NCI-H2171 (cell line): Measurements from ENCODE around the gene IL25.

Experiments
- DNase-seq: peaks from one replicate; lab custom pipeline; 2025; lab: John Stamatoyannopoulos, UW

The IL25 gene

GRCh38 chr14:23353433-23353780 is 19.2 kb upstream of the IL25 start:
- no peak for DNase-seq

DNA sequence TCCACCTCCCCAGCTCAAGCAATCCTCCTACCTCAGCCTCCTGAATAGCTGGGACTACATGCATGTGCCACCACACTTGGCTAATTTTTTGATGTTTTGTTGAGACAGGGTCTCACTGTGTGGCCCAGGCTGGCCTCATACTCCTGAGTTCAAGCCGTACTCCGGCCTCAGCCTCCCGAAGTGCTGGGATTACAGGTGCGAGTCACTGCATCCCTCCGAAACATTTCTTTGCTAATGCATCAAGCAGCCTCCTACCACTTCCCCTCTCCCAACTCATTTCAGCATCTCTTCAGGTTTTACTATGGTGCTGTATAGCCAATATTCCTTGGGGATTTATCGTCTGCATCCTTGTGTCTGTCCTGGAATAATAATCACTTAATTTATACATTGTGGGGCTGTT is 17.6 kb upstream of the IL25 start:
- no peak for DNase-seq

DNA sequence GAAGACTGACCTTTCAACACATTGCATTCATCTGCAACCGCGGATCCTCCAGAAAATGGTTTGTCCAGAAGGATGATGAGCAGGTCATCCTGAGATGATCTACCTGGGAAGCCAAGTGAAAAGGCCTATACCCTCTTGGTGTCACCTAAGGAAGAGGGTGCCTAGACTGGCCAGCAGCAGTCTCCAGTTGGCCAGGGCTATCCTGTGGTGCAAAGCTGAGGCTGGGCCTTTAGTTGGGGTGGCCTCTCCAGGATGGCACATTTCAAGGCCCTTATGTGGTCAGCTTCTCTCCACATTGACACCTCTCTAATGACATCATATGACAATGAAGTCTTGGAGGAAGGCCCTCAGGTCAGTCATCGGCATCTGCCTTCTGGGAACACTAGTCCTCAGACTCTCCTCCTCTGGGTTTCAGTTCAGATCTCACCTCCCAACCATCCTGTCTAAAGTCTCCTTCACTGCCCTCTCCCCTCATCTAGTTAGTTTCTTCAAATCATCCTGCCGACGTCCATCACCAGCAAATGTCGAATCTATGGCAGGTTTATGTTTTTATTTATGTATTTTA is 16.7 kb upstream of the IL25 start:
- no peak for DNase-seq

DNA sequence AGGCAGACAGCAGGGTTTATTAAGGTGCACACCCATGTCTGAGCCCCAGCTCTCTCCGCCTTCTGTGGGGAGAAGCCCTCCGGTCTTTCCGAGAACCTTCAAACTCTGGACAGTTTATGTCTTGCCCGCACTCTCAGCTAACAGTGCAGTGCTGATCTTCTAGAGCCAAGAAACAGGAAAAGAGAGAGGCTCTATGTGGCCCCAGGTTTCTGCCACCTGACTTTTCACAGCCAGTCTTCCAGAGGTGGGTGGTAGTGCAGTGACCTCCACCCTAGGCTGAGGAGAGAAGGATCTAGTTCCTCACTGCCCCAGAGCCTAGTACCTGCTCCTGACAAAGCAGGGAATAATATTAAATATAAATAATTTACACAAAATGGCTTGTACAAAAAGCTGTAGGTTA is 15.9 kb upstream of the IL25 start:
- no peak for DNase-seq

DNA sequence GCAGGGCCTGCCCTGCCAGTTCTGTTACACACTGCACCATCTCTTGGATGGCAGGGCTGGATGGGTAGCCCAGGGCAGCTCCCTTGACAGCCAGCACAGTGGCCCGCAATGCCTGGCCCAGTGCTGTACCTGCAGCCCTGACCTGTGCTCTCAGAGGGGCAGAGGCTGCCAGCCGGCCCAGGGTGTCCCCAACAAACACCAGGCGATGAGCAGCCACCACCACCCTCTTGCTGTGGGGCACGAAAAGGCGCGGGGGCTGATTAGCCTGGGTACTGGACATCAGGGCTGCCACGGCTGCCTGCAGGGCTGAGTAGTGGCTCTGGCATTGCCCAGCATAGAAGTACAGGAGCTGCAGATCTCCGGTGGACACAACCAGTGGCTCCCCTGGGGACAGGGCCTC is 15.3 kb upstream of the IL25 start:
- no peak for DNase-seq

DNA sequence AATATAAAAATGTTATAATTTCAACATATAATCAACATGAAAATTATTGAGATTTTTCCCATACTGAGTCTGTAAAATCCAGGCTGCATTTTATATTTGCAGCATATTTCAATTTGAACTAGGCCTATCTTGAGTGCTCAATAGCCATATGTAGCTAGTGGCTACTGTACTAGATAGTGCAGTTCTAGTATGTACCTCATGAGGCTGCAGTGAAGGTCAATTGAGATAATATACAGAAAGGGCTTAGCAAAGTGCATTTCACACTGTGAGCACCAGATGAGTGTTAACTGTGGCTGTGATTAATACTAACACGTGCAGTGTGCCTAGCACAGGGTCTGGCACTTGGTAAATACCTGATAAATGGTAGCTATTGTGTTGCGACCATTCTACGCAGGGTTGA is 14.6 kb upstream of the IL25 start:
- no peak for DNase-seq

DNA sequence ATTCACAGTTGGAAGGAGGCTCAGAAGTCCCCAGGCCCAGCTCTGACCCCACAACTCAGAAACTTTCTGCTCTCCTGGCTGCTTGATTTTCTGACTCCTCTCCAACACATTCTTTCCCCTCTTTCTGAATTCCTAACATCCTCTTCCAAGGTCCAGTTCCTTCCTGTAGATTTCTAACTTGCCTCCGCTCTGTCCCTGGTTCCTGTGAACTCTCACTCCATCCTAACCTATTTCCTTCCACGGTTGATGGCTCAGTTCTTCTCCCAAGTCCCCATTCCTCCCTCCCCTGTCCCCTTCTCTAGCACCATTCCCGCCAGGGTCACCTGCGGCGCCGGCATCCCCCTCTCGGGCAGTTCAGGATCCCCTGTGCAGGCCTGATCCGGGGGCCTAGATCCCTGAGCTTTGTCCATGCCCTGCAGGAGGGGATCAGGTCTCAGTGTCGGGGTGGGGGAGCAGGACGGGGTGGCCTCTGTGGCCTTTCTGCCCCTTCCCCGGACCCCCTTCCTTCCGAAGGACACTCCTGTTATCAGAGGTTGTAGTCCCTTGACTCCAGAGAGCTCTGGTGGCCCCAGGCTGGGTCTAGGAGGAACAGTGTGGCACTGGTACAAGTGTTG is 13.9 kb upstream of the IL25 start:
- no peak for DNase-seq

DNA sequence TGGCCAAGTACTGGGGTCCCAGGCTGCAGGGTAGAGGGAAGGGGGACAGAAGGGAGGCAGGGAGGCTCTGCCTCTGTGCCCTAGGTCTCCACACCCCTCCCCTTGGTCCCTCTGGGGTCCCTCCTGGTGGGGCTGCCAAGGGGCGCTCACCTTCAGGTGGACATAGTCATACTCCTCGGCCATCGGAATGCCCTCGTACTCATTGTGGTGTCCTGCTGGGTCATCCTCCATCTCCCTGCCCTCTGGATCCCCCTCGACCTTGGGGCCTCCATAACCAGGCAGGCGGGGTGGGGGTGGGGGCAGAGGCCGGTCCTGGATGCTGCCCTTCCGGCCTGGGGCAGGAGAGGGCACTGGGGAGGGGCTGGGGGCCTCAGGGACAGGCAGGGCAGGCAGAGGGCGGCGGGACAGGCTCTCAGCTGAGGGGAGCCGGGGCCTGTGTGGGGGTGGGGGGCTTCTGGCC is 13.4 kb upstream of the IL25 start:
- DNase-seq = no peak

DNA sequence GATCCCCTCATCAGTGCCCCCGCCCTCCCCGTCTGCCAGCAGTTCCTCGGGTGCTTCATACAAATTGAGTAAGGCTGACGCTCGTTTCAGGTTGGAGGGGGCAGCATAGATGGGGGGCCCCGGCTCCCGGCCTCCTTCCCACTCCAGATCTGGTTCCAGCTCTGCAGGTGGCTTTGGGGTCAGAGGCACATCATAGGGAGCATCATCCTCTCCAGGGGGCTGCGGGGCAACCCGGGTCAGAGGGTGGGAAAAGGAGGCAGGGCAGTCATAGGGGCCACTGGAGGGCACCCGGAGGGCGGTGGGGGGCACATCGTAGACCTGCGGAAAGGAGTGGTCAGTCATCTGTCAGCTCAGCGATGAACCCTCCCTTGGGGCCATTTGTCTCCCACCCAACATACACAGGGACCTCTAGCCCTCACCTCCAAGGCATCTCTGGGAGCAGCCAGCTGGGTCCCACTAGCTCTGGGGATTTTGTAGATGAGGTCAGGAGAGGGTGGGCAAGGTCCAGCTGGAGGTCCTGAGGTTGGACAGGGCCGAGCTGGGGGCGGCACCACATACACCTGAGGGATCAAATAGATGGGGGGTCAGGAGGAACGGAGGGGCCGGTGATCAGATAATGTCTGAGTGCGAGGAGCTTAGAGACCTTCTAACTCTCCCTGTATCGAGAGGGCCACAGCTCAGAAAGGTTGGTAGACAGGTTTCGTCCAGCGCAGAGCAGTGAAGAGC is 12.7 kb upstream of the IL25 start:
- no peak for DNase-seq

GRCh38 chr14:23360496-23360895 is 12.1 kb upstream of the IL25 start:
- no peak for DNase-seq

- DNase-seq = no peak
These were observed 11.3 kb upstream of the IL25 start for GRCh38 chr14:23361320-23361719.

DNA sequence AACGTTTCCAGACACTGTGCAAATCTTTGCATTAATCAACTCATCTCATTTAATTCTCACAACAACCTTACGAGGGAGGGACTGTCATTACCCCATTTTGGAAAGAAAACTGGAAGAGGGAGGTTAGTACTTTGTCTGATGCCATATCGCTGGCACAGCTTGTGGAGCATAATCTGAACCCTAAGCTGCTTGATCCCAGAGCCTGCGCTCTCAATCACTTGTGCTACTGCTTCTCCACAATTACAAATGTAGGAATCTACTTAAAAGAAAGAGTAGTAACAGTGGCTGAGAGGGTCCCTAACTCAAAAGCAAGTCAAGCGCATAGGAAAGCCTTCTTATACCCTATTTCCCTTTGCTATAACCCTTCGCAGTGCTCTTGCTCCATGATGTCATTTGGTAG is 10.8 kb upstream of the IL25 start:
- no peak for DNase-seq

DNA sequence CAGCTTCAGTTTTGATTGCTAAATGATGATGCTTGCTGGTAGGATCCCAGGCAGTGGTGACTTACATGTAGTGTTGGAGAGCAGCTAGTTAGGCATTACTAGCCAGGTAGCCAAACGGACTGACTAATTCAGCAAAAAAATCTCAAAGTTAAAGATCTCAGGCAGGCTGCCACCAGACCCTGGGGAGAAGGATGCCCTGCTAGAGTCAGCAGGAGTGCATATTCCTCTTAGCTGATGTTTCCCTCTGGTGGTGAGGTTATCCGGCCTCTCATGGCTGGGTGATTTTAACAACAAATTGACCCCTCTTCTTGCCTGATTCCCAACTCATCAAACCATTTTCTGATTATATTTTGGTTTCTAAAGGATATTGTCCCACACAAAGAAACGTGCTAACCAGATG is 10.4 kb upstream of the IL25 start:
- DNase-seq = no peak

DNA sequence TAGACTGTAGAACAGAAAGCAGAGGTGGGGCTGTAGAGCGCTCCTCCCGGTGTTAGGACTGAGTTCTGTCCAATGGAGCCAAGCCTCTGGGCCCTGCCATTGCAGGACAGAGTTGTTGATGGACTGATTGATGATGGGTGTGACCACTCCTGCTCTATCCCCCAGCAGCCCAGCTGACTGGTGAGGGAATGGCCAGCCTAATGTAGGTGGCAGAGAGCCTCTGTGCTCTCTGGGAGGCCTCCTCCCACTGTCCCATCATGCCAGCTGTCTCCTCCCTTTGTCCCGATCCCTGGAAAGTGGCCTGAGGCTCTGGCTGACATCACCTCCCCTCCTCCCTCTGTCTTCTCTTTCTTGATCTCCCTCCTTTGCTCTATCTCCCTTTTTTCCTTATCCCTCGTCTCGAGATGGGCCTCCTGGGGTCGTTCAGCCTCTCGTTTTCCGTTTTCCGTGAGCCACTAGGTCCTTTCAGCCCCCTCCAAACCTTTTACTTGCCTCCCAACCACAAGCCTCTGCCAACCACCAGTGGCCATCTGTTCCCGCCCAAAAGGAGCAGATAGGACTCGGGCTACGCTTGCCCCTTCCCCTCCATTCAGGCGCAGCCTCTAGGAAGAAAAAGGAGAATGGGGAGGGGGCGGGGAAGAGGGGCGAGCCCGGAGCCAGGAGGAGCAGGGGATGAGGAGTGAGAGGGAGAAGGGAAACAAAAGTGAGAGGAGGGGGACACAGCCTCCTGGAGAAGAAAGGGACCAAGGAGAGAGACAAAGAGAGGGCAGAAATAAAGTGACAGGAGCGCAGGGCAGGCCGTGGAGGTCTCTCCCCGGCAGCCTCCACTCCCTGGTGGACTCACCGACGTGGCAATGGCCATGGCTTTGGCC is 8.2 kb upstream of the IL25 start:
- DNase-seq = no peak

GRCh38 chr14:23365036-23365731 is 7.4 kb upstream of the IL25 start, which contains the start of gene EFS:
Gene EFS, minus strand, starts transcription at chr14:23365172. Its CDS starts 147 bp downstream, at chr14:23365025.
- DNase-seq = no peak

DNA sequence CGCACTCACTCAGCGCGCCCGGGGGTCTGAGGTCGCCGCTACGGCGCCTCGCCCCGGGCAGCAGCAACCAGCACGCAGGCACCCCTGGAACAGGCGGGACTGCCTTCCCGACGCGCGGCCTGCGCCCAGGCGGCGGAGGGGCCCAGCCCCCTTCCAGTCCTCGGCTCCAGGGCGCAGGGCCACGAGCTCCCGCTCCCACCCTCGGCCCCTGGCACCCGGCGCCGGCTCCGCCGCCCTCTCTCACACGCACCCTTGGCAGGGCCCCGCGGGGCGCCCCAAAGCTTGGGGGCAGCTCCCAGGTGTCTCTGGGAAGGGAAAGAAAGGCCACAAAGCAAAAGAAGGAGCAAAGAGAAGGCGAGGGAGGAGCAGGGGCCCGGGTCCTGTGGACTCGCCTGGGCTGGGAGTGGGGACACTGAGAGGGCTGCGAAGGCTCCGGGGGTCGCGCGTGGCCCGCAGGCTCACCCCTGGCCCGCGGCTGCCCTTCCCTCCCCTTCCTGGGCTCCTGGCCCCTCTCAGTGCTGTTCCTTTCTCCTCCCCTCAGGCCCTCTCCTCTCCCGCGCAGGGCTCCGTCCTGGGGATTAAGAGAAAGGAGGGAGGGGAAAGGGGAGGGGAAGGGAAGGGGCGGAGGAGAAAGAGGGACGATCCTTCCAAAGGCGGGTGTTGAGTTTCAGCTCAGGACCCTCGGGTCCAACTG is 6.7 kb upstream of the IL25 start:
- peak; percentile 66 for DNase-seq

DNA sequence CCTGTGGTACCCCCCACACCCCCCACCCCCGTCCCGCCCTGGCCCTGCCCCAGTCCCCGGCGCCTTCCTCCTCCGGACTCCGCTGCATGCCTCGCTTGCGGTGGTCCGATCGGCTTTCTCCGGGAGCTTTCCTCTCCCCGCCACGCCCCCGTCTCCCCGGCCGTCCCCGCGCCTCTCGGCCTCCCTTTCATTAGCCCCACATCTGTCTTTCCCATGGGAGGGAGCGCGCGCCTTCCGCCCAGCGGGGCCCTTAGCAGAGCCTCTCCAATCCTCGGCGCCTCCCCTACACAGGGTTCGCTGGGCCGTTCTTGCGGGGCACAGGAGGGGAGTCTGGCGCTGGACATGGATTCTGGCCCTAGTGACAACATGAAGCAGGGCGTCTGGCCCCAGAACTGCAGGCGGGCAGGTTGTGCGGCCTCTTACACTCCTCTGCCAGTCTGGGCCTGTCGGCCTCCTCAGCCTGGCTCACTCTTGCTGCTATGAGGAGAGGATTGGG is 6.1 kb upstream of the IL25 start:
- DNase-seq = peak; percentile 63

DNA sequence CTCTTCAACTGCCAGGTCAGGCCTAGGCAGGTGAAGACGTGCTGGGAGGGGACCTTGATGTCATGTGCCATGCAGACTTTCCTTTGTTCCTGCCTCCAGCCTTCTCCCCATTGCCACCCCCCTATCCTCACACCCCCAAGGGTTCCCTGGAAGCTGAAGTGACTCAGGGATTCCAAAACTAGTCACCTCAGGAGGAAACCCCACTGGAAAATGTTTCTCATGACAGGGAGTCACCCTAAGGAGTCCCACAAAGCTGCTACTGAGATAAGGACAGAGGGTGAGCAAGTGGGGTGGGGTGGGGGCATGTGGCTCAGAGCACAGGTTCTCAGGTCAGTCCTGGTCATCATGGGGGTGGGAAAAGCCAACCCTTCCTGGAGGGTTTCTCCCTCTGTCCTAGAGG is 2.4 kb upstream of the IL25 start:
- no peak for DNase-seq

DNA sequence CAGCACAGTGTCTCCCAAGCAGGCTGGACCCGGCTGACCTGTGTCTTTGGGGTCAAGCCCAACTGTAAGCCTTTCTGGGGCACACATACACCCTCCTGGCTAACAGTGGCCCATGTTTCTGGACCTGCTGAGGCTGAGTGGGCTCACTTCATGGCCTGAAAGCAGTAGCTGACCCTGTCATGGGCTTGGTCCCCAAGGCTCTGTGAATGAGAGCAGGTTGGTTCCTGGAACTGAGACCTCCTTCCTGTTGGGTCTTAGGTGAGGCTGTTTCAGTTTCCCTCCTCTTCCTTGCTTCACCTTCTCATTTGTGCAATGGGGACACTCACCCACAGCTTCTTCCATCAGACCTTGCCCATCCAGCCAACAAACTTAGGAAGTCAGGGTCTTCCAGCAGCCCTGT is 744 bp upstream of the IL25 start:
- no peak for DNase-seq

DNA sequence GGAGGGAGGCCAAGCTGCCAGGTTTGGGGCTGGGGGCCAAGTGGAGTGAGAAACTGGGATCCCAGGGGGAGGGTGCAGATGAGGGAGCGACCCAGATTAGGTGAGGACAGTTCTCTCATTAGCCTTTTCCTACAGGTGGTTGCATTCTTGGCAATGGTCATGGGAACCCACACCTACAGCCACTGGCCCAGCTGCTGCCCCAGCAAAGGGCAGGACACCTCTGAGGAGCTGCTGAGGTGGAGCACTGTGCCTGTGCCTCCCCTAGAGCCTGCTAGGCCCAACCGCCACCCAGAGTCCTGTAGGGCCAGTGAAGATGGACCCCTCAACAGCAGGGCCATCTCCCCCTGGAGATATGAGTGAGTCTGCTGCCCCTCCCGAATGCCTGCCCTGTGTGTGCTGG is 432 bp downstream of the IL25 start:
- no peak for DNase-seq

GRCh38 chr14:23375527-23376251 is 3.1 kb downstream of the IL25 start:
- DNase-seq = no peak
